Activated T-helper 9 cell treated with anti-CD3 and anti-CD28 coated beads, Interleukin-2, amount 50 U/mL, for 16 hours (primary cell): ENCODE data around the gene ATRNL1.
"Not testable (repeated sequence)": the region's sequence is repeated elsewhere in the genome, so short reads cannot be mapped to it uniquely, and the experiment has no call there.

Source experiments
- DNase-seq: peaks from one replicate; pipeline ENCODE4 v3.0.0-alpha.2; 2020; ENCODE audit warnings: low read depth

ATRNL1 gene

GRCh38 chr10:115219203-115219602 lies 126.0 kb downstream of the ATRNL1 start:
- DNase-seq = no peak

- DNase-seq = no peak
These were observed 128.9 kb downstream of the ATRNL1 start for GRCh38 chr10:115222039-115222438.

- no peak for DNase-seq
These were observed 146.6 kb downstream of the ATRNL1 start for GRCh38 chr10:115239761-115240160.

GRCh38 chr10:115250784-115251183 lies 157.6 kb downstream of the ATRNL1 start:
- DNase-seq = no peak

GRCh38 chr10:115253765-115254164 lies 160.6 kb downstream of the ATRNL1 start:
- not testable (repeated sequence) for DNase-seq

- no peak for DNase-seq
These were observed 179.3 kb downstream of the ATRNL1 start for GRCh38 chr10:115272482-115272881.

GRCh38 chr10:115278294-115278693 lies 185.1 kb downstream of the ATRNL1 start:
- no peak for DNase-seq

- no peak for DNase-seq
These were observed 202.1 kb downstream of the ATRNL1 start for GRCh38 chr10:115295213-115295805.

GRCh38 chr10:115300080-115300479 lies 206.9 kb downstream of the ATRNL1 start:
- no peak for DNase-seq

GRCh38 chr10:115319669-115320068 lies 226.5 kb downstream of the ATRNL1 start:
- not testable (repeated sequence) for DNase-seq

- no peak for DNase-seq
These were observed 228.2 kb downstream of the ATRNL1 start for GRCh38 chr10:115321360-115321759.

- DNase-seq = no peak
These were observed 235.2 kb downstream of the ATRNL1 start for GRCh38 chr10:115328331-115328730.

GRCh38 chr10:115335366-115335765 lies 242.2 kb downstream of the ATRNL1 start:
- DNase-seq = no peak

- no peak for DNase-seq
These were observed 262.1 kb downstream of the ATRNL1 start for GRCh38 chr10:115355162-115355760.

- DNase-seq = not testable (repeated sequence)
These were observed 274.8 kb downstream of the ATRNL1 start for GRCh38 chr10:115367920-115368319.

- DNase-seq = no peak
These were observed 285.9 kb downstream of the ATRNL1 start for GRCh38 chr10:115379064-115379463.

- DNase-seq = no peak
These were observed 291.5 kb downstream of the ATRNL1 start for GRCh38 chr10:115384665-115385064.

GRCh38 chr10:115390607-115391006 lies 297.4 kb downstream of the ATRNL1 start:
- DNase-seq = no peak

GRCh38 chr10:115398026-115398425 lies 304.9 kb downstream of the ATRNL1 start:
- no peak for DNase-seq

- DNase-seq = no peak
These were observed 309.5 kb downstream of the ATRNL1 start for GRCh38 chr10:115402699-115403098.

- not testable (repeated sequence) for DNase-seq
These were observed 312.7 kb downstream of the ATRNL1 start for GRCh38 chr10:115405838-115406237.

GRCh38 chr10:115409347-115409746 lies 316.2 kb downstream of the ATRNL1 start:
- no peak for DNase-seq

GRCh38 chr10:115417585-115418265 lies 324.6 kb downstream of the ATRNL1 start:
- DNase-seq = no peak
